Astrocyte (in vitro differentiated cells and primary cell): ENCODE measurements around the gene GABBR2.

Source experiments
- EZH2 ChIP-seq: IDR thresholded peaks from 2 replicates; pipeline ENCODE4 v1.6.1; 2012; ENCODE audit warnings: mild to moderate bottlenecking, low read length, inconsistent platforms; ENCODE audit not compliant: insufficient read depth
- TF ChIP-seq, protein P1 (sequence below): IDR thresholded peaks from 2 replicates; pipeline ENCODE4 v1.5.1; 2011; ENCODE audit warnings: low read depth, mild to moderate bottlenecking, inconsistent platforms, low read length, moderate library complexity; ENCODE audit not compliant: insufficient read depth

DNA sequence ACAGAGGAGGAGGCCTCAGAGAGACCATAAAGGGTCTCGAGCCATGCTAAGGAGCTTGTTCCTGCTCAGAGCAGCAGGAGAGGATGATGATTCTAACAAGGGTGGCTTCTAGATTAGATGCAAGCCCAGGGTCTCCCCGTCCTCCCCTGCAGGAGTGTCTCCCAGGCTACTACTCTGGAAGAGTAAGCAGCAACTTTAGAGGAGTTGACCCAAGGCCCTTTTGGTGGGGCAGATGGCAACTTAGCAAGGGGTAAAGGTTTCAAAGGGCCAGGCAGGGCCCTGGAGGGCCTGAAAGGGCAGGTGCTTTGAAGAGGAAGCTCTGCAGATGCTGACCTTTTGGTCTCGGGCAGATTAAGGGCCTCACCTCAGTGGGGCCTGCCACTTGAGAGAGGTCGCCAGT lies 174.9 kb downstream of the GABBR2 start:
- TF ChIP-seq, protein P1, sequence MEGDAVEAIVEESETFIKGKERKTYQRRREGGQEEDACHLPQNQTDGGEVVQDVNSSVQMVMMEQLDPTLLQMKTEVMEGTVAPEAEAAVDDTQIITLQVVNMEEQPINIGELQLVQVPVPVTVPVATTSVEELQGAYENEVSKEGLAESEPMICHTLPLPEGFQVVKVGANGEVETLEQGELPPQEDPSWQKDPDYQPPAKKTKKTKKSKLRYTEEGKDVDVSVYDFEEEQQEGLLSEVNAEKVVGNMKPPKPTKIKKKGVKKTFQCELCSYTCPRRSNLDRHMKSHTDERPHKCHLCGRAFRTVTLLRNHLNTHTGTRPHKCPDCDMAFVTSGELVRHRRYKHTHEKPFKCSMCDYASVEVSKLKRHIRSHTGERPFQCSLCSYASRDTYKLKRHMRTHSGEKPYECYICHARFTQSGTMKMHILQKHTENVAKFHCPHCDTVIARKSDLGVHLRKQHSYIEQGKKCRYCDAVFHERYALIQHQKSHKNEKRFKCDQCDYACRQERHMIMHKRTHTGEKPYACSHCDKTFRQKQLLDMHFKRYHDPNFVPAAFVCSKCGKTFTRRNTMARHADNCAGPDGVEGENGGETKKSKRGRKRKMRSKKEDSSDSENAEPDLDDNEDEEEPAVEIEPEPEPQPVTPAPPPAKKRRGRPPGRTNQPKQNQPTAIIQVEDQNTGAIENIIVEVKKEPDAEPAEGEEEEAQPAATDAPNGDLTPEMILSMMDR: no peak
- TF ChIP-seq EZH2: no peak
